Epithelial cell of proximal tubule (primary cell): ENCODE data around the gene NINJ1. TPM values are rescaled to one million over a fixed set of nuclear protein-coding genes. Genes with fewer than 3 reads are reported as not detected.

Source experiments
- DNase-seq: peaks from one replicate; pipeline ENCODE4 v3.0.0-alpha.2; 2011; ENCODE audit warnings: low read depth
- H3K4me3 ChIP-seq: 2 replicates; pipeline ENCODE4 v1.5.1; 2011; ENCODE audit warnings: low read depth, mild to moderate bottlenecking, low read length
- CTCF ChIP-seq: conservative IDR thresholded peaks from 2 replicates; pipeline ENCODE4 v1.5.1; 2012; ENCODE audit warnings: low read depth, mild to moderate bottlenecking, low read length
- total RNA-seq: library from RNA; depleted of rRNA; stranded (reverse); fragments of >200 nt; gene quantifications from 2 replicates; pipeline ENCODE4 v1.2.3, GENCODE V29; 2015

The NINJ1 gene
- total RNA-seq, 1 donor from 2014 or later, result 59.0 TPM

DNA sequence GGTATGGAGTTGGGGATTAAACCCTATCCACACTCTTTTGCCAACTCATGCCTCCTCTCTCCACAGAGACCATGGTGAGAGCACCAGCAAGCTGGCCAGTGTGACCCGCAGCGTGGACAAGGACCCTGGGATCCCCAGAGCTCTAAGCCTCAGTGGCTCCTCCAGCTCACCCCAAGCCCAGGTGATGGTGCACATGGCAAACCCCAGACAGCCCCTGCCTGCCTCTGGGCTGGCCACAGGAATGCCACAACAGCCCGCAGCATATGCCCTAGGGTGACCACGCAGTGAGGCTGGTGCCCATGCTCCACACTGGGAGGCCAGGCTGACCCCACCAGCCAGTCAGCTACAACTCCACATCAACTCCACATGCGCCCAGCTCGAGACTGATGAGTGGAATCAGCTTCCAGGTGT lies 49.6 kb downstream of the NINJ1 start:
- no peak for TF ChIP-seq CTCF

DNA sequence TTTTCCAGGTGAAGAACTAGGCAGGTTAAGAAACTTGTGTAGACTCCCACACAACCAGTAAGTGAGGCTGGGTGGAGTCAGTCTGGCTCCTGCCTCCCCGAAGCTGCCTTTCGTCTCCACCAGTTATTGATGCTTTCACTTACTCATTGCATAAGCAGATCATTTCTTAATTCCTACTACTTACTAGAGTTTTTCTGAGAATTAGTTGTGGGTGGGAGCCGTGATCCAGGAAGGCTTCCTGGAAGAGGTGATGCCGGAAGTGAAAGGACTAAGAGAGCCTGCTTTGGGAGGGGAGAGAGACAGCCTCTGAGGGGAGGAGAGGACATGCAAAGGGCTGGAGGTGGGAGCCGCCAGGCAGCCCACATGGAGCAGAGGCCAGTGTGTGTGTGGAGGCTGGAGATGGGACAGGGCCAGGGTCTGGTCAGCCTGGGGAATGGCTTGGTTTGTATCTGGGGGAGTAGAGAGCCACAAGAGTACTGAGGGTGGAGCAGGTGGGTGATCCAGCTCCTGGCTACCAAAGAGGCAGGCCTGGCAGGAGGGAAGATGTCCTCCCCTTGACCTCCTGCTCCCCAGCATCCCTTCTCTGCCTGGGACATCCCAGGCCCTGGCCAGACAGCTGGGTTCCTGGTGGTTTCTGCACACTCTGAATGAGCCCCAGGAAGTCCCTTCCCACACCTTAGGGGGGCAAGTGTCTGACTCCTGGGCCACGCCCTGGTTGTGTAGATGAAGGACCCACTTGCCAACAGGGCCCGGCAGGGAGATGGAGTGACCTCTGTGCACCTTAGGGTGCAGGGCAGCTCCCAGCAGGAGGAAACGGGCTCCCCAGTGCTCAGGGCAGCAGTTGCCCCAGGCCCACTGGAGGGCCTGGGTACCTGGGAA lies 50.2 kb downstream of the NINJ1 start:
- H3K4me3 ChIP-seq, result no peak overlapping the region
- no peak for TF ChIP-seq CTCF
- no peak for DNase-seq

More for the DNA sequence above, 49.6 kb downstream of the NINJ1 start:
- no peak overlapping the region for H3K4me3 ChIP-seq
- DNase-seq, result no peak

DNA sequence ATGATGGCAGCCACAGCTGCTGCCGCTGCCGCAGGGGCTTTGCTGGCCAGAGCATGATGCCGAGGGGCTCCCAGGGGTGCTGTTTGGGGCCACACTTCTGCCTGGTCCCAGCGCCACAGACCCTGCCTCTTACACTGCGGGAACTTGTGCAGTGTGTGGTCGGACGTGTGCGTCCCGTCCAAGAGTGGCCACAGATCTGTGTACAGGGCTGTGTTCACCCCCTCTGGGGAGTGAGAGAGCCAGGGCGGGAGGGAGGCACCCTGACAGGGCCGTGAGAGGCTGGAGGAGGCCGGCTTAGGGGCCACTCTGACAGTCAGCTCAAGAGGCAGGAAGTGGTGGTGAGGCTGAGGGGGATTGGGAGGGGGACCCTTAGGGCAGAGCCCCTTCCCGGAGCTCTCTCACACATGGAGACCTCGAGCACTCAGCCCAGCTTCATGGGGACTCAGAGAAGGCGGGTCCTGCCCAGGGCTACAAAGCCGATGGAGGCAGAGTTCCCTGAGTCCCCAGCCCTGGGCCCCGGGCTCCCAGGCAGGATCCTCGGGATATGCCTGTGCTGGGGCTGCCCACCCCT lies 51.1 kb downstream of the NINJ1 start:
- H3K4me3 ChIP-seq, result no peak overlapping the region
- TF ChIP-seq CTCF, result no peak
- no peak for DNase-seq

- H3K4me3 ChIP-seq, result no peak overlapping the region
- no peak for DNase-seq
- no peak for TF ChIP-seq CTCF
These were observed 52.1 kb downstream of the NINJ1 start for GRCh38 chr9:93081931-93082330.

DNA sequence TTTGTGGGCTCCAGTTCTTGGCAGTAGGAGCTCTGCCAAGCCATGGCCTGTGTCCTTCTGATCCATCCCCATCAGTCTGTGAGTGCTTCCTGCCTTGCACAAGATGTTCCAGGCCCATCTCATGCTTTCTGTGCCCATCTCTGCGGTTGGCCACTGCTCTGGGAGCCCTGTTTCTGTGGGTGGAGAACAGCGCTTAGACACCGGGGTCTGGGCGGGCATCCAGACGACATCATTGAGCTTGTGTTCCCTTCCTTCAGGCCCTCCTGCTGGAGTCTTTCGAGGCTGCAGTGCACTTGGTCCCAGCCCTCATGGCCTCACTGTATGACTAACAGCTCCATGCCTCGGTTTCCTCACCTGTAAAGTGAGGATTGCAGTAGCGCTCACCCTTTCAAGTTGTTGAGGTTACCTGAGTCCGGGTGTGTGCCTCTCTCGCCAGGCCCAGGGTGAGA lies 52.9 kb downstream of the NINJ1 start:
- no peak for DNase-seq
- no peak for TF ChIP-seq CTCF
- H3K4me3 ChIP-seq, result no peak overlapping the region

DNA sequence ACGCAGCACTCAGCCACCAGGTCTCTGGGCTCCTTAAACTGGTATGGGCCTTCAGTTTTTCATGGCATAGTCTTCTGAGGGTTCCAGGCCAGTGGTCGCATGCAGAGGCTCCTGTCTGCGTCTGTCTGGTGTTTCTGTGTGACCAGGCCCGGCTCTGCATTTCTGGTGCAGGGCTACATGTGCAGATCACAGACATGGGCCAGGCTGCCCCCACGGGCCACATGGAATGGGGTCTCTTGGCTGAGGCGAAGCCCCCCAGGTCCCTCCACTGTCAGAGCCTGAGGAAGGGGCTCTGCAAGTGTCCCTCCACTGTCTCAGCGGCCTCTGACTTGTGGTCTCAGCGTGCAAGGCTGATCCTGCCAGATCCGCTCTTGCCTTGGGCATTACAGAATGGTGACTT lies 53.6 kb downstream of the NINJ1 start:
- DNase-seq, result no peak
- TF ChIP-seq CTCF, result no peak

More for the DNA sequence above, 53.6 kb downstream of the NINJ1 start:
- no peak overlapping the region for H3K4me3 ChIP-seq
